HL-60/S4 treated with retinoic acid at 250 ng/mL for 4 days and 3 days (cell line): ENCODE data around the gene MON2.

Source experiments
- in situ Hi-C: fragments of 300-500 bp; cut with MboI; formaldehyde crosslinking; loops from 2 replicates; pipeline ENCODE4 v1.7.0; 2022; ENCODE audit warnings: low sequenced_read_pairs

Gene MON2

DNA sequence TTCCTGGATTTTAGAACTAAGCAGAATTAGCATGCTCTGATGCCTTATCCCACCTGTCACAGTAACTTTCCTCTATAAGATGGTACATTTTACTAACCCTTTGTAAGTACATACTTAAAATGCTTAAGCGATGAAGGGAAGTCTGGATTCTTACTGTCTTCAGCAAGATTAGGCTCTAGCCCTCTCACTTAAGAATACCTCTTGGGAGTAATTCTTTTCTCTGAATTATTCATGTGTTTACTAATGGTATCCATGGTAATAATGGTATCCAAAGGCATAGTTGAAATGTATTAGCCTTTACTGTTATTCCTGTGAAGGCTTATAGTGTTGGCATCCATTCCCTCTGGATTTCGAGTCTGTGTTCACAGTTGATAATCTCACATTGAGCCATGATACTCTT is 176.9 kb downstream of the MON2 start:
- in situ Hi-C loops = no loop called here

DNA sequence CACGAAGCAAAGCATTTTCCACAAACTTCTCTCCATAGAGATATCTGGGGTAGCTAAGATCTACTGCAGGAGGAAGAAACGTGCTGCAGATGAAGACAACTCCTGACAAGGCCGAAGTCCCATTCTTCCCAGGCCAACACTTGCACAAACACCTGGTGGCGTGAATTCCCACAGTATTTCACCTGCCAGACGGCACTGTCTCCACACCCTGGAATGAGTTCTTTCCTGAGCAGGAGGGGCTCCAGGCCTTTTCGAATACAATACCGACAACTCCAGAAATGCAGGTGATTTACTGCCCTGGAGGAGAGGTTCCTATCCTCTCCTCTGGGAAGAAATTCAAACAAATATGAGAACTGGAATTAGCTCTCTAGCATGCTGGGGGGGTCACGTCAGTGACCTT is 179.9 kb downstream of the MON2 start:
- in situ Hi-C loops = no loop called here

DNA sequence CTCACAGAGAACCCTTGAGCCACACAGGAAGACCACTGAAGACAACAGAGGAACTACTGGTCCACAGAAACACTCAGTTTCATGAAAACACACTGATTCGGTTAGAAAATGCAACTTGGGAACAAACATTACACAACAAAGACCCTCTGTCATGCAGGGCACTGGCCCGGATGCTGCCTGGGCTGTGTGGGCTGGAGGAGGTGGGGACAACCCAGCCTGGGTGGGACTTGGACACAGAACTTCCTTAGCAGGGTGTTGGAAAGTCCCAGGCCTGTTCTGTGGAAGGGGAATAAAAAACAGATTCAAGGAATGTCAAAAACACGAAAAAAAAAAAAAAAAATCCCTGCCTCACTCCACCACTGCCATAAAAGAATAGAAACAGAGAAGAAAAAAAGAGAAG is 181.0 kb downstream of the MON2 start:
- in situ Hi-C loops = no loop called here

DNA sequence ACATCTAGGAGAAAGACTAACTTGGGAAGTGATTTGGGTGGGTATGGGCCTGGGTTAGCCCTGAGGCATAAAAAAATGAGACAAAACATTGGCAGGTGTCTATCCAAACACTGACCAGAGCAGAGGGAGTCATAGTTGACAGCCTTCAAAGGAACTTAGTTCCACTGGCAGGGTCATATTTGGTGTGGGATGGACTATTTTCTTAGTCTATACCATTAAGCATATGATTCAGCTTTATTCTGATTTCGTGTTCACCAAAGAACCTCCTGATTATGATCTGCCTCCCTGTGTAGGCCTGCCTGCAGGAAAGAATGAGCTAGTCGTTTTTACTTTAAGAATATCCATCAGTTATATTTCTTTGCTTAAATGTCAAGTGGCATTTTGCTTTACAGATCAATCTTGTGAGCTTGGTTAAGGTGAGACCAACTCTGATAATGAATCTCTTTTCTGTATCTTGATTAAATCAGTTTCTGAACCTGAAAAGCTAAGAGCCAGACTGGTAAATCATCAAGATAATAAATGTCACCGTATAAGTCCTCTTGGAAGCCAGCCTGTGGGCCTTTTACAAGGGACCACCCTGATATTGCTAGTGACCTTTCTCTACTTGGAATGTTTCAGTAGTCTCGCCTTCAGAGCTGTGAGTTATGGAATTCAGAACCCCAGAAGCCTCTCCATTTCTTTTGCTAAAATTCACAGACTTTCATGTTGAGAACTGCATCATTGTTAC is 182.9 kb downstream of the MON2 start:
- in situ Hi-C loops = no loop called here
